ENCODE results near the gene GABRP.

DNA sequence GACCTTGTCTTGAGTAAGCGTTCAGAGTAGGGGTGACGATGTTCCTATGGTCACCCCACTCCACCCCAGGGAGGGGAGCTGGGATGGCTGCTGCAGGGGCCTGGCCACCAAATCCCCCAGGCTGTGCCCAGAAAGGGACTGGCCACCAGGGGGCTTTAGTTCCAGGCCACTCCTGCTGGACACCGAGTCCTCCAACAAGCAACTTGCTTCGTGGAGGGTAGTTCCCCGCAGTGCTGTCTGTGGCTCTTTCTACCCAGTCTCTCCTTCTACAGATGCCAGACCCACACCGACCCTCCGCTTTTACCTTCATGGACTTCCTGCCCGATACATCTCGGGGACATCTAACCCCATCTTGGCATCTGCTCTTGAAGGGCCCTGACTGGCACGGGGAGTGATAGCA, 35.7 kb upstream of the GABRP start:
- TF ChIP-seq POLR2A (IDR thresholded peaks at IDR 0.05; ENCODE audit: low read depth, low read length), result no peak
- no peak for TF ChIP-seq EZH2 (IDR thresholded peaks at IDR 0.05; ENCODE audit: borderline replicate concordance, low read depth, low read length, severe bottlenecking)
- TF ChIP-seq, protein P1, sequence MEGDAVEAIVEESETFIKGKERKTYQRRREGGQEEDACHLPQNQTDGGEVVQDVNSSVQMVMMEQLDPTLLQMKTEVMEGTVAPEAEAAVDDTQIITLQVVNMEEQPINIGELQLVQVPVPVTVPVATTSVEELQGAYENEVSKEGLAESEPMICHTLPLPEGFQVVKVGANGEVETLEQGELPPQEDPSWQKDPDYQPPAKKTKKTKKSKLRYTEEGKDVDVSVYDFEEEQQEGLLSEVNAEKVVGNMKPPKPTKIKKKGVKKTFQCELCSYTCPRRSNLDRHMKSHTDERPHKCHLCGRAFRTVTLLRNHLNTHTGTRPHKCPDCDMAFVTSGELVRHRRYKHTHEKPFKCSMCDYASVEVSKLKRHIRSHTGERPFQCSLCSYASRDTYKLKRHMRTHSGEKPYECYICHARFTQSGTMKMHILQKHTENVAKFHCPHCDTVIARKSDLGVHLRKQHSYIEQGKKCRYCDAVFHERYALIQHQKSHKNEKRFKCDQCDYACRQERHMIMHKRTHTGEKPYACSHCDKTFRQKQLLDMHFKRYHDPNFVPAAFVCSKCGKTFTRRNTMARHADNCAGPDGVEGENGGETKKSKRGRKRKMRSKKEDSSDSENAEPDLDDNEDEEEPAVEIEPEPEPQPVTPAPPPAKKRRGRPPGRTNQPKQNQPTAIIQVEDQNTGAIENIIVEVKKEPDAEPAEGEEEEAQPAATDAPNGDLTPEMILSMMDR (IDR thresholded peaks at IDR 0.05; ENCODE audit: extremely low read depth in 1 of 2, insufficient read depth in 1 of 2, low read depth in 1 of 2, low read length in 2 of 2), result peak; percentile 39 to 70
- TF ChIP-seq POLR2AphosphoS5 (IDR thresholded peaks at IDR 0.05; ENCODE audit: insufficient read depth, low read depth, low read length), result no peak
- TF ChIP-seq, protein P2, sequence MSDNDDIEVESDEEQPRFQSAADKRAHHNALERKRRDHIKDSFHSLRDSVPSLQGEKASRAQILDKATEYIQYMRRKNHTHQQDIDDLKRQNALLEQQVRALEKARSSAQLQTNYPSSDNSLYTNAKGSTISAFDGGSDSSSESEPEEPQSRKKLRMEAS (IDR thresholded peaks at IDR 0.05; ENCODE audit: insufficient read depth, insufficient read length), result no peak
- no peak for TF ChIP-seq MYC (IDR thresholded peaks at IDR 0.05; ENCODE audit: low read depth, low read length)

Data from endothelial cell of umbilical vein (primary cell).